Astrocyte (in vitro differentiated cells and primary cell): ENCODE data around the gene PPP1CC. TPM values are rescaled to one million over a fixed set of nuclear protein-coding genes. Genes with fewer than 3 reads are reported as not detected.

Experiments used
- DNase-seq: peaks from one replicate; pipeline ENCODE4 v3.0.0-alpha.2; 2010; ENCODE audit warnings: low read depth
- FAIRE-seq: peaks from 2 replicates; lab custom pipeline; 2011; peaks lifted over from hg19 to GRCh38; lab: Jason Lieb, UNC
- H2AFZ ChIP-seq: 2 replicates; pipeline ENCODE4 v1.6.0; 2012; ENCODE audit warnings: low read depth, low read length, inconsistent platforms
- H3K27ac ChIP-seq: 2 replicates; pipeline ENCODE4 v1.5.1; 2011; ENCODE audit warnings: low read depth, low read length, inconsistent platforms
- H3K27me3 ChIP-seq: 2 replicates; pipeline ENCODE4 v1.6.0; 2011; ENCODE audit warnings: low read length, inconsistent platforms; ENCODE audit not compliant: insufficient read depth
- H3K36me3 ChIP-seq: 2 replicates; pipeline ENCODE4 v1.5.1; 2011; ENCODE audit warnings: low read length, inconsistent platforms; ENCODE audit not compliant: insufficient read depth
- H3K4me1 ChIP-seq: 2 replicates; pipeline ENCODE4 v1.5.1; 2011; ENCODE audit warnings: low read length, inconsistent platforms; ENCODE audit not compliant: insufficient read depth
- H3K4me2 ChIP-seq: 2 replicates; pipeline ENCODE4 v1.6.0; 2012; ENCODE audit warnings: low read length, inconsistent platforms
- H3K4me3 ChIP-seq: 2 replicates; pipeline ENCODE4 v1.5.1; 2011; ENCODE audit warnings: low read depth, mild to moderate bottlenecking, low read length, inconsistent platforms; ENCODE audit not compliant: insufficient read depth
- H3K79me2 ChIP-seq: 2 replicates; pipeline ENCODE4 v1.6.0; 2012; ENCODE audit warnings: mild to moderate bottlenecking, low read length, inconsistent platforms; ENCODE audit not compliant: insufficient read depth
- H3K9ac ChIP-seq: 2 replicates; pipeline ENCODE4 v1.6.0; 2012; ENCODE audit warnings: mild to moderate bottlenecking, low read length, inconsistent platforms
- H3K9me3 ChIP-seq: 2 replicates; pipeline ENCODE4 v1.5.1; 2012; ENCODE audit warnings: low read depth, mild to moderate bottlenecking, low read length, inconsistent platforms; ENCODE audit not compliant: insufficient read depth
- H4K20me1 ChIP-seq: 2 replicates; pipeline ENCODE4 v1.6.0; 2012; ENCODE audit warnings: low read length, inconsistent platforms; ENCODE audit not compliant: insufficient read depth
- H3K27ac Mint-ChIP-seq: one replicate; pipeline ENCODE4 v1.8.0; 2021; ENCODE audit warnings: mild to moderate bottlenecking, mixed read lengths; ENCODE audit not compliant: unreplicated experiment
- H3K27me3 Mint-ChIP-seq: one replicate; pipeline ENCODE4 v1.8.0; 2021; ENCODE audit warnings: low read depth, mixed read lengths; ENCODE audit not compliant: unreplicated experiment
- H3K36me3 Mint-ChIP-seq: one replicate; pipeline ENCODE4 v1.8.0; 2021; ENCODE audit warnings: low read depth, mixed read lengths; ENCODE audit not compliant: unreplicated experiment
- H3K4me1 Mint-ChIP-seq: one replicate; pipeline ENCODE4 v1.8.0; 2021; ENCODE audit warnings: low read depth, mixed read lengths; ENCODE audit not compliant: unreplicated experiment
- H3K4me3 Mint-ChIP-seq: one replicate; pipeline ENCODE4 v1.8.0; 2021; ENCODE audit warnings: mild to moderate bottlenecking, moderate library complexity, mixed read lengths; ENCODE audit not compliant: unreplicated experiment
- H3K9me3 Mint-ChIP-seq: one replicate; pipeline ENCODE4 v1.8.0; 2021; ENCODE audit warnings: mild to moderate bottlenecking, mixed read lengths; ENCODE audit not compliant: unreplicated experiment
- EZH2 ChIP-seq: IDR thresholded peaks from 2 replicates; pipeline ENCODE4 v1.6.1; 2012; ENCODE audit warnings: mild to moderate bottlenecking, low read length, inconsistent platforms; ENCODE audit not compliant: insufficient read depth
- total RNA-seq: library from RNA; stranded (reverse); gene quantifications from 2 replicates; pipeline ENCODE4 v1.2.1, GENCODE V29; 2021
- TF ChIP-seq, protein P1 (sequence below): IDR thresholded peaks from 2 replicates; pipeline ENCODE4 v1.5.1; 2011; ENCODE audit warnings: low read depth, mild to moderate bottlenecking, inconsistent platforms, low read length, moderate library complexity; ENCODE audit not compliant: insufficient read depth

PPP1CC gene
- total RNA-seq, 1 donor from 2014 or later, result 107 TPM

DNA sequence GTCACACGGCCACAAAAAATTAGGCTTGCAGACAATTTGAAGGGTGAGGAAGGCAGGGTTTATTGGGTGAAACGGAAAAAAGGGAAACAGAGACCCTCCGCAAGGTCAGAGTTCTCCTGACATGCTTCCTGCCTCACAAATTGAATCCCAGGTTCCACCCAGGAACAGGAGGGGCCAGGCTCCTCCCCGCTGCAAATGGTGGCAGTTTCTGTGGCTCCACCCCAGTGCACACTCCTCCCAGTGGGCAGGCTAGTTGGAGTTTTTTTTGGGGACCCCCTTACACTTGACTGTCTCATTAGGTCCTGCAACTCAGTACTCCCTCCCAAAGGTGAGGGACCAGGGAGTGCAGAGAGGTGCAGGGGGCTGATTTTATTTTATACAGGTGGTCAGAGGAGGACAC is 39.4 kb upstream of the PPP1CC start:
- Mint-ChIP-seq H3K9me3 (no peaks in the 10 kb centered on the region), H3K4me3 (no peak overlapping the region), H3K27me3 (peaks cover 25% of the 10 kb centered on the region), H3K4me1 (no peaks in the 10 kb centered on the region), H3K36me3 (no peaks in the 10 kb centered on the region), H3K27ac (no peak overlapping the region)
- Histone ChIP-seq H3K4me2 (no peak overlapping the region), H3K27me3 (peaks cover 3% of the 10 kb centered on the region), H3K9ac (no peak overlapping the region), H4K20me1 (no peaks in the 10 kb centered on the region), H3K4me3 (no peak overlapping the region), H3K36me3 (no peaks in the 10 kb centered on the region), H3K27ac (no peak overlapping the region), H3K9me3 (no peaks in the 10 kb centered on the region), H2AFZ (no peak overlapping the region), H3K79me2 (no peaks in the 10 kb centered on the region), H3K4me1 (no peaks in the 10 kb centered on the region)
- FAIRE-seq (no peak), DNase-seq (no peak)
- TF ChIP-seq, protein P1, sequence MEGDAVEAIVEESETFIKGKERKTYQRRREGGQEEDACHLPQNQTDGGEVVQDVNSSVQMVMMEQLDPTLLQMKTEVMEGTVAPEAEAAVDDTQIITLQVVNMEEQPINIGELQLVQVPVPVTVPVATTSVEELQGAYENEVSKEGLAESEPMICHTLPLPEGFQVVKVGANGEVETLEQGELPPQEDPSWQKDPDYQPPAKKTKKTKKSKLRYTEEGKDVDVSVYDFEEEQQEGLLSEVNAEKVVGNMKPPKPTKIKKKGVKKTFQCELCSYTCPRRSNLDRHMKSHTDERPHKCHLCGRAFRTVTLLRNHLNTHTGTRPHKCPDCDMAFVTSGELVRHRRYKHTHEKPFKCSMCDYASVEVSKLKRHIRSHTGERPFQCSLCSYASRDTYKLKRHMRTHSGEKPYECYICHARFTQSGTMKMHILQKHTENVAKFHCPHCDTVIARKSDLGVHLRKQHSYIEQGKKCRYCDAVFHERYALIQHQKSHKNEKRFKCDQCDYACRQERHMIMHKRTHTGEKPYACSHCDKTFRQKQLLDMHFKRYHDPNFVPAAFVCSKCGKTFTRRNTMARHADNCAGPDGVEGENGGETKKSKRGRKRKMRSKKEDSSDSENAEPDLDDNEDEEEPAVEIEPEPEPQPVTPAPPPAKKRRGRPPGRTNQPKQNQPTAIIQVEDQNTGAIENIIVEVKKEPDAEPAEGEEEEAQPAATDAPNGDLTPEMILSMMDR, result no peak
- no peak for TF ChIP-seq EZH2

DNA sequence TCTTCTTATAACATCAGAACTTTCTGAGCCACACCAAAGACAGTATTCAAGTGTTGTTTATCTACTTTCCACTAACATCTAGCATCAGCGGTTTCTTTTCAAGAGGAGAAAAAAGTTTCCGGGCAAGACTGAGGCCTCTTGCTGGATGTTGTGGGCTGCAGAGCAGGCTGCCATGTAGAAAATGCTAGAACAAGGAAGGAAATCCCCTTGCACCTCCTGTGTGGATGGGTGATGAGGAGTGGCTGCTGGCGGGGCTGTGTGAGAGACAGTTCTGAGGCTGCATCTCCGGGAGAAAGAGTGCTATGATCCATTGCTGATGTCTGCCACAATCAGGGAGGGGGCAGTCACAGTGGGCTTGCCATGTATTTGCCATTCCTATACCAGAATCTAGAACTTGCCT is 37.8 kb upstream of the PPP1CC start:
- H4K20me1 ChIP-seq, result no peaks in the 10 kb centered on the region
- TF ChIP-seq EZH2, result no peak
- TF ChIP-seq, protein P1, result no peak
- H3K4me3 ChIP-seq, result no peak overlapping the region
- H3K9ac ChIP-seq, result no peak overlapping the region
- FAIRE-seq, result no peak
- no peak for DNase-seq
- Mint-ChIP-seq H3K36me3 (no peaks in the 10 kb centered on the region), H3K27me3 (peaks cover 21% of the 10 kb centered on the region), H3K27ac (no peak overlapping the region), H3K9me3 (no peaks in the 10 kb centered on the region), H3K4me3 (no peak overlapping the region), H3K4me1 (no peaks in the 10 kb centered on the region)
- peaks cover 3% of the 10 kb centered on the region for H3K27me3 ChIP-seq
- H3K4me2 ChIP-seq, result no peak overlapping the region
- H3K4me1 ChIP-seq, result no peaks in the 10 kb centered on the region
- no peaks in the 10 kb centered on the region for H3K9me3 ChIP-seq
- no peaks in the 10 kb centered on the region for H3K36me3 ChIP-seq
- no peak overlapping the region for H3K27ac ChIP-seq
- H2AFZ ChIP-seq, result no peak overlapping the region
- no peaks in the 10 kb centered on the region for H3K79me2 ChIP-seq

DNA sequence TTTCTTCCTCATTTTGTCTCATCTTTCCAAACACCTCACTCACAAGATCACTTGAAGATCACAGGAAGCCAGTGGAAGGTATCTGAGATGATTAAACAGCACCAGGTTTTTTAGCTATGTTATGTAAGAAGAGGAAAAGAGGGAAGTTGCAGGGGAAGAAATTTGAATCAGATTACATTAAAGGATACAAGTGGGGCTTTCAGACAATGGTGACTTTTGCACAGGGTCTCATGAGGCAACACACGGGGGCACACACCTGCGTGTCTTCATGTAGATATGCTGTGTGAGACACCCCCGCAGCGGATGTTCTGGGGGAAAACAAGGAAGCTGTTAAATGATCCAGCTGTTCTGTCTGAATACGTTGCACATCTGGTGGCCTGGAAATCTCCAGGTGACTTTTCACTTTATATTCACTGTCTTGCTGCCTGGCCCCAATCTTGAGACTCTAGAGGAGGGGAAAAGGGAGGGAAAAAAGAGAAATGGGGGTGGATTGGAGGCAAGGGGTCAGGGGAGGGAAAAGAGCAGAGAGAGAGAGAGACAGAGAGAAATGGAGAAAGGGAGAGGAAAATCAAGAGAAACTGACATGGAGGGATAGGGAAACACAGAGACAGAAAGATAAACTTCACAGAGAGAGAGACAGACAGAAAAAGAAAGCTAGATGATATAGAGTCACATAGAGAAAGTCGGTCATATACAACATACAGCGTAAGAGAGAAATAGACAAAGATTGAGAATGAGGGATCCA is 36.3 kb upstream of the PPP1CC start:
- no peaks in the 10 kb centered on the region for H3K9me3 ChIP-seq
- no peak overlapping the region for H3K9ac ChIP-seq
- H3K4me1 ChIP-seq, result no peaks in the 10 kb centered on the region
- H3K4me2 ChIP-seq, result no peak overlapping the region
- FAIRE-seq, result no peak
- H3K79me2 ChIP-seq, result no peaks in the 10 kb centered on the region
- no peaks in the 10 kb centered on the region for H3K9me3 Mint-ChIP-seq
- H3K27me3 Mint-ChIP-seq, result peaks cover 18% of the 10 kb centered on the region
- H3K4me3 Mint-ChIP-seq, result no peak overlapping the region
- H3K4me3 ChIP-seq, result no peak overlapping the region
- DNase-seq, result no peak
- H3K27ac ChIP-seq, result no peak overlapping the region
- no peaks in the 10 kb centered on the region for H3K4me1 Mint-ChIP-seq
- H3K27ac Mint-ChIP-seq, result no peak overlapping the region
- H3K27me3 ChIP-seq, result peaks cover 3% of the 10 kb centered on the region
- no peaks in the 10 kb centered on the region for H3K36me3 Mint-ChIP-seq
- H2AFZ ChIP-seq, result no peak overlapping the region
- TF ChIP-seq, protein P1, result no peak
- no peak for TF ChIP-seq EZH2
- no peaks in the 10 kb centered on the region for H3K36me3 ChIP-seq
- no peaks in the 10 kb centered on the region for H4K20me1 ChIP-seq
